ENCODE results near the gene NUDCD3.

Gene NUDCD3

DNA sequence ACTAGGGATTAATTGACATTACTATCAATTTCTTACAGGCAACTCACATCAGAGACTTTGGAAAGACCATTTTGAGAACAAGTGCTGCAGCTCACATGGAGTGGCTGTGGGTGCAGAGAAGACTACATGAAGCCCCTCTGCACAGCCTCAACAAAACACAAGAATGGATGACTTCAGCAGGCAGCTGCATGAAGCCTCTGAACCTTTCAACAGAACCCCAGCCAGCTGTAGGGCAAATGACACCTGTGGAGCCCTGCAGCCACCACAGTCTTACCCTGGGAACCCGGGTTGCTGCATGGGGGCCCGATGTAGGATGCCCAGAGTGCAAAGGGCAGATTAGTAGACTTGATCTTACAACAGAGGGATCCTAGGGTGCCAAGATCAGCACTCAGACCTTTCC lies 103.1 kb downstream of the NUDCD3 start:
- Histone ChIP-seq H3K4me1 (ENCODE audit: control insufficient read depth, insufficient read depth, low read length) (no peaks in the 10 kb centered on the region), H3K9ac (ENCODE audit: low read depth, low read length) (no peak overlapping the region), H3K36me3 (ENCODE audit: control insufficient read depth, insufficient read depth, low read length) (peaks cover 70% of the 10 kb centered on the region), H3K9me3 (ENCODE audit: control insufficient read depth, insufficient read depth, low read length) (no peaks in the 10 kb centered on the region), H3K4me3 (ENCODE audit: low read depth, low read length) (no peak overlapping the region), H3K27ac (ENCODE audit: low read depth, low read length) (no peak overlapping the region), H3K27me3 (ENCODE audit: control insufficient read depth, insufficient read depth, low read length) (no peaks in the 10 kb centered on the region)

DNA sequence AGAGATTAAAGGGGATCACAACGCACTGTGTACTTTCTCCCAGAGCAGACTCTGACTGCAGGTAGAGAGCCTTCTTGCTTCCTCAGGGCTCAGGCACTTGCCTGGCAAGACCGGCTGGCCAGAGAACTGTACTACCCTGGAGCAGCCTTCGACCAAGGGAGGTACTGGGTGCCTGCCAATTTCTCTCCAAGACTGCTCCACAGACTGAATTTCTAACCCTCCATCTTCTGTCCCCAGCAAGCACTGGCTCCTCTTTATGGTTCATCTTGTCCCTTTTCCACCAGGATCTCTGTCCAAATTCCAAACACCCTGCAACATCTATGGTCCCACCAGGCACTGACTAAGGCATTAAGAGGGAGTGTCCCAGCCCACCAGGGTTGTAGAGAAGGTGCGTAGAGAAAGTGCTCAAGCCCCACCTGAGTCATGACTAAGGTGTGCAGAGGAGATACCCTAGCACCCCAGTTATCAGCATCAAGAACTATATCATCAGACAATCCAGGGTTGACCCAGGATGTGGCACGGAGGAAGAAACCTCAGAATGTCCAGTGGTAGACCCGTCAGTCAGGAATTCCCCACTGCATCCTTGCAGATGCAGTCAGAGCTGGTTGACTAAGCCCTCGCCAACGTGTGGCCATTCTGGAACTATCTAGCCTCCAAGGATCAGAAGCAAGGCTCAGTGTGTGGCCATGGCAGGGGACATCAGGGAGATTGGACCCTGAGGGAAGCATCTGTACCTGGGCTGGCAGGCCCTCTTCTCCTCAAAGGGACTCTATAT lies 104.1 kb downstream of the NUDCD3 start:
- Histone ChIP-seq H3K36me3 (ENCODE audit: control insufficient read depth, insufficient read depth, low read length) (peaks cover 60% of the 10 kb centered on the region), H3K27ac (ENCODE audit: low read depth, low read length) (no peak overlapping the region), H3K9ac (ENCODE audit: low read depth, low read length) (no peak overlapping the region), H3K4me3 (ENCODE audit: low read depth, low read length) (no peak overlapping the region), H3K4me1 (ENCODE audit: control insufficient read depth, insufficient read depth, low read length) (no peaks in the 10 kb centered on the region), H3K27me3 (ENCODE audit: control insufficient read depth, insufficient read depth, low read length) (no peaks in the 10 kb centered on the region), H3K9me3 (ENCODE audit: control insufficient read depth, insufficient read depth, low read length) (no peaks in the 10 kb centered on the region)

DNA sequence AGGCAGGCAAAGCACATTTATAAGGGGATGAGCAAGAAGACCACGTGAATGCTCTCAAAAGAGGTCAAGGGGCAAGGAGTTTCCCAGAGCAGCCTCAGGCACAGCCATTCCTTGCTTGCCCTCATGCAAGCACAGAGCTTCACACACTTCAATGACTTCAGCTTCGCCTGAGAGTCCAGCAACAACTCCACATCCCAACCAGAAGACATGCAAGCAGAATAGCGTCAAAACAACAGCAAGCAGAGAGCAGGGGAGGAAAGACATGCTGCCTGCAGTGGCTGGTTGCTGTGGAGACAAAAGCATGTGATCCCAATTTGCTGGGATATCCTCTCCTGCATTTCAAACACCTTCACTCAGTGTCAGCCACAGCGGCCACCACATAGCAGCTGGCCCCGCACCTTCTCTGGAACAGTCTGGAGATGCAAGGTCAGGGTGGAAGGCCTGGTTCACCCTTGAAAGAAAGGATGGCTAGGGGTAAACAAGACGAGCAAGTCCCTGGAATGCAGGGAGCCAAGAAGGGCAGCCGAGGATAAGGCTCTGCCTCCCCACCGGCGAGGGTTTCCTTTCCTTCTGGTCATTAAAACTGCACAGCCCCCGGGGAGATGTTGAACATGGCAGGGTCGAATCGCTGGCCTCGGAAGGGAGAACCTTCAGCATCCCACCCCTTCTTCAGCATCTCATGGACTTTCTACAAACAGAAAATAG lies 104.9 kb downstream of the NUDCD3 start:
- peaks cover 53% of the 10 kb centered on the region for H3K36me3 ChIP-seq (ENCODE audit: control insufficient read depth, insufficient read depth, low read length)
- no peaks in the 10 kb centered on the region for H3K9me3 ChIP-seq (ENCODE audit: control insufficient read depth, insufficient read depth, low read length)
- no peak overlapping the region for H3K9ac ChIP-seq (ENCODE audit: low read depth, low read length)
- H3K4me1 ChIP-seq (ENCODE audit: control insufficient read depth, insufficient read depth, low read length): no peaks in the 10 kb centered on the region
- H3K27ac ChIP-seq (ENCODE audit: low read depth, low read length): no peak overlapping the region
- no peak overlapping the region for H3K4me3 ChIP-seq (ENCODE audit: low read depth, low read length)
- no peaks in the 10 kb centered on the region for H3K27me3 ChIP-seq (ENCODE audit: control insufficient read depth, insufficient read depth, low read length)

DNA sequence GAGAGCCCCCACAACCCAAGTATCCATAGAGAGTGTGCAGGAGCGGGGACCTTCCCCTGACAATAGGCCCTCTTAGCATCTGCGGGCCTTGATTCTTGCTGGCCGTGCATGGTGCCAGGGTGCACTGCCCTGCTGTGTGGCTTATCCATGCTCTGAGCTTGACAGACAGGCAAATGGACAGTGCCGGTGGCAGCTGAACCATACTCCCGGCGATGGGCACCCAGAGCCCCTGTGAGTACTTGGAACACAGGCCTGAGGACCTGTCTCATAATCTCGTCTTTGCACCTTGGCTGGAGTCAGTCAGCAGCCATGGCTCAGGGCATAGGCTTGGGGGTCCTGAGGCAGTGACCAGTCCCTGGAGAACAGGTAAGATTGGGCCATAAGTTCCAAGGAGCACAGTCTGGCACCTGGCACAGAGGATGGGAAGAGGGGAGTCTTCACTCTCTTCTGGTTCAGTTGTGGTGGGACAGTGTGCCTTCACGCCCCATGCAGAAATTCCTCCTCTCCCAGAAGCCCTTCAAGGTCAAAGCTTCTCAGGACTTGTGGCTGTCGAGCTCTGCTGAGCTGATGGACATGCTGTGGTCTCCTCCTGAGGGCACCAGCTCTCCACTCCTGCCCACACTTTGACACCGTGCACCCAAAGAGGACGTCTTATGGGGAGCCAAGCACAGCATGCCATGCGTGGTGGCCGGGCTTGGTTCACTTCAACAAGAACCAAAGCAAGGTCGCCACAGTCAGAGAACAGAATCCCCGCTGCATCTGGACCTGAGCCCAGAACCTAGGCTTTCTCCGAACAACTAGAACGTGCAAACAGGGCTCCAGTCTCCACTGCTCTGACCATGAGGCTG lies 105.6 kb downstream of the NUDCD3 start:
- no peak overlapping the region for H3K9ac ChIP-seq (ENCODE audit: low read depth, low read length)
- no peak overlapping the region for H3K27ac ChIP-seq (ENCODE audit: low read depth, low read length)
- no peaks in the 10 kb centered on the region for H3K4me1 ChIP-seq (ENCODE audit: control insufficient read depth, insufficient read depth, low read length)
- peaks cover 49% of the 10 kb centered on the region for H3K36me3 ChIP-seq (ENCODE audit: control insufficient read depth, insufficient read depth, low read length)
- no peaks in the 10 kb centered on the region for H3K9me3 ChIP-seq (ENCODE audit: control insufficient read depth, insufficient read depth, low read length)
- H3K4me3 ChIP-seq (ENCODE audit: low read depth, low read length): no peak overlapping the region
- no peaks in the 10 kb centered on the region for H3K27me3 ChIP-seq (ENCODE audit: control insufficient read depth, insufficient read depth, low read length)

DNA sequence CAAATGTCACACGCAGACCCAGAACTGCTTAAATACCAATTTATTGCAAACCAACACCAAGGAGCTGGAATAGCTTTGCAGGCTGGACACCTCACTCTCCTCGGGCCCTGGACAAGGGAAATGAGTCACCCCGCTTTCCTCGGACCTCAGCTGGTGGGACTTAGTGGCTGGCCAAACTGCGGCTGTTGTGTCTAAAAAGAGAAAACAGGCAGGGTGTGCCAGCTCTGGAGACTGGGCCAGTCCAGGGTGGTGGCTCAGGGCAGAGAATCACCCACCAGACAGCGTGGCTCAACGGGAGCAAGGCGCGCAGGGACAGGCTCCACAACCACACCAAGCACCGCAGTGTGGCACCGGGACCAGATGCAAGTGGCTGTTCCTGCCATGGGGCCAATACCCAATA lies 106.9 kb downstream of the NUDCD3 start:
- no peak overlapping the region for H3K27ac ChIP-seq (ENCODE audit: low read depth, low read length)
- H3K4me3 ChIP-seq (ENCODE audit: low read depth, low read length): no peak overlapping the region
- H3K4me1 ChIP-seq (ENCODE audit: control insufficient read depth, insufficient read depth, low read length): no peaks in the 10 kb centered on the region
- peaks cover 36% of the 10 kb centered on the region for H3K36me3 ChIP-seq (ENCODE audit: control insufficient read depth, insufficient read depth, low read length)
- H3K9ac ChIP-seq (ENCODE audit: low read depth, low read length): no peak overlapping the region
- H3K27me3 ChIP-seq (ENCODE audit: control insufficient read depth, insufficient read depth, low read length): no peaks in the 10 kb centered on the region
- H3K9me3 ChIP-seq (ENCODE audit: control insufficient read depth, insufficient read depth, low read length): no peaks in the 10 kb centered on the region

DNA sequence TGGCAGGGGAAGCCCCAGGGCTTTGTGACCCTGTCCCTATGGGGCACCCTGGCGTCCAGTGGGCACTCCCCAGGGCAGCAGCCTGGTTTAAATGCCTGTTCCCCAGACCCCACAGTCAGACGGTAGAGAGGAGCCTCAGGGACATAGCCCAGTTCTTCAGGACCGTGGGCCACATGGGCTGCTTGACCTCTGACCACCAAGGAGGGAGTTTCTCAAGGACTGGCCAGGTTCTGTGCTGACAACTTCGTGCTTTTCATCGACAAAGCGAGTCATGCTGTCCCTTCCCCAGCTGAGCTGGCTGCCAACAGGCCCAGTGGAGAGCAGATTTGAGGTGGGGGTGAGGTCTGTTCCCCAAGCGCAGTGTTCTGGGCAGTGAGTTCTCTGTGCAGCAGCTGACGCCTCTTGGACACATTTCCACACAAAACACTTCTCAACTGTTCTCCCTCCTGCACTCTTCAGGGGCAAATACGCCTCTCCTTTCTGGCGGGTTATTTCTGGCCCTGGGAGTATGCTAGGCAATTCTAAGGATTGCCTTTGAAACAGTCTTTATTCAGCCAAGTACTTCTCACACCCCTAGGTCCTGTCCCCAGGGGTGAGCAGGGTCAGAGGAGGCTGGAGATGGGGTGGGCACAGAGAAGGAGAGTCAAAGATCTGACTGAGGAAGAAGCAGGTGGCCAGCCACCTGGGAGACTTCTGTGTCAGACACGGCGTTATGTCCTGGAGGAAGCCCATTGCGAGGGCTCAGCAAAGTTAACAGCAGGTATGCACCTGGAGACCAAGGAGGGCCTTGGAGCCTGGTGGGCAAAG lies 107.8 kb downstream of the NUDCD3 start:
- H3K27ac ChIP-seq (ENCODE audit: low read depth, low read length): no peak overlapping the region
- no peaks in the 10 kb centered on the region for H3K4me1 ChIP-seq (ENCODE audit: control insufficient read depth, insufficient read depth, low read length)
- peaks cover 30% of the 10 kb centered on the region for H3K36me3 ChIP-seq (ENCODE audit: control insufficient read depth, insufficient read depth, low read length)
- H3K9me3 ChIP-seq (ENCODE audit: control insufficient read depth, insufficient read depth, low read length): no peaks in the 10 kb centered on the region
- no peaks in the 10 kb centered on the region for H3K27me3 ChIP-seq (ENCODE audit: control insufficient read depth, insufficient read depth, low read length)
- H3K9ac ChIP-seq (ENCODE audit: low read depth, low read length): no peak overlapping the region
- H3K4me3 ChIP-seq (ENCODE audit: low read depth, low read length): no peak overlapping the region

DNA sequence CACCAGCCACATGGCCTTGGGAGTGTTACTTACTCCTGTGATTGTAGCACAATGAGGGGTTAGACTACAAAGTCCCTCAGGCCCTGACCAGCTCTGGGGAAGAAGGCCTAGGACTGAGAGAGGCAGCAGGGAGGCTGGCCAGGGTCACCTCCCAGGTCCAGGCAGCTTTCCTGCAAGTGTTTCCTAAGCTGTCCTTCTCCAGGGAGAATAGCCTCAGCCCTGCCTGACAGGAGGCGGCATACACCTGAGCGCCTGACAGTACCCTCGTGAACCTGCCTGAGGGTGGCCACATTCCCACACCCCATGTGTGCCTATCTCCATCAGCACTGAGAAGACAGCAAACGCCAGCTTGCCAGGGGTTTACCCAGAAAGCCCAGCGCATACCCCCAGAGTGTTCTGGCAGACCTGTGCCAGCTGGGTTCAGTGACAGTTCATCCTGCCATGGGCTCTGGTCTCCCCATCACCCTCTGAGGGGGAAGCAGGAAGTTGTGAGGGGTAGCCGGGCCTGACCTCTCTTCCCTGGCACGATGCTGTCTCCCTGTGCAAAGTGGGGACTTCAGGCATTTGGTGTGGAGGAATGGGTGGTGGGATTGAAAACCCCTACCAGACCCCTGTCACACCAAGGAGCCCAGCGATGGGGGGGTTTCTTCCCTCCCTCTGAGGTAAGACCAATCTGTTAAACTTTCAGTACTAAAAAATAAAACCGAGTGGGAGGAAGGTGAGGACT lies 108.8 kb downstream of the NUDCD3 start:
- Histone ChIP-seq H3K27me3 (ENCODE audit: control insufficient read depth, insufficient read depth, low read length) (no peaks in the 10 kb centered on the region), H3K9ac (ENCODE audit: low read depth, low read length) (no peak overlapping the region), H3K9me3 (ENCODE audit: control insufficient read depth, insufficient read depth, low read length) (no peaks in the 10 kb centered on the region), H3K4me3 (ENCODE audit: low read depth, low read length) (no peak overlapping the region), H3K36me3 (ENCODE audit: control insufficient read depth, insufficient read depth, low read length) (peaks cover 23% of the 10 kb centered on the region), H3K27ac (ENCODE audit: low read depth, low read length) (no peak overlapping the region), H3K4me1 (ENCODE audit: control insufficient read depth, insufficient read depth, low read length) (no peaks in the 10 kb centered on the region)

DNA sequence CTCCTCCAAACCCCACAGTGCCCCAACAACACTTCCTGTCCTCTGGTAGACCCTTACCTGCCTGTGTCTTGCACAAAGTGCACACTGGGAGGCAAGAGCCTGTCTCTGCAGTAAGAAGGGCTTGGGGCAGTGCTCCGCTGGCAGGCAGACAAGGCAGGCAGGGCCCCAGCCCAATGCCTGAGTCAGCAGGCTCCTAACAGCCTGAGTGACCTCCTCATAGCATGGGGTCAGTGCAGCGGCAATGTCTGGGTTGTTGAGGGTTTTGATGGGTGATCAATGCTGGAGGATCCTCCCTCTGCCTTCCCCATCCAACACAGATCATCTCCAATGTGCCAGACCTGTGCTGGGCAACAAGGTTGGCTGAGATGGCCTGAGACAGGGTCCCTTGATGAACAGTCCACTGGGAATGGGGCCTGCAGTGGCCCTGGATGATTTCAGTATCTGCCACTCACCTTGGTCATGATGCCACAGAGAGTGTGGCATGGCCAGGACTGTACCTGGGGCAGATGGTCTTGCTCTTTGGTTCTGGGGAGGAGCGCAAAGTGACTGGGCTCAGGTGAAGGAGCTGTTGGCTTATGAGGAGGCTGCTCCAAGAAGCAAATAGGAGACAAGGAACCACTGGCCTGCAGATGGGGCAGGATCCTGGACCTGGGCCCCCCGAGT lies 109.5 kb downstream of the NUDCD3 start:
- Histone ChIP-seq H3K4me1 (ENCODE audit: control insufficient read depth, insufficient read depth, low read length) (no peaks in the 10 kb centered on the region), H3K27ac (ENCODE audit: low read depth, low read length) (no peak overlapping the region), H3K4me3 (ENCODE audit: low read depth, low read length) (no peak overlapping the region)

DNA sequence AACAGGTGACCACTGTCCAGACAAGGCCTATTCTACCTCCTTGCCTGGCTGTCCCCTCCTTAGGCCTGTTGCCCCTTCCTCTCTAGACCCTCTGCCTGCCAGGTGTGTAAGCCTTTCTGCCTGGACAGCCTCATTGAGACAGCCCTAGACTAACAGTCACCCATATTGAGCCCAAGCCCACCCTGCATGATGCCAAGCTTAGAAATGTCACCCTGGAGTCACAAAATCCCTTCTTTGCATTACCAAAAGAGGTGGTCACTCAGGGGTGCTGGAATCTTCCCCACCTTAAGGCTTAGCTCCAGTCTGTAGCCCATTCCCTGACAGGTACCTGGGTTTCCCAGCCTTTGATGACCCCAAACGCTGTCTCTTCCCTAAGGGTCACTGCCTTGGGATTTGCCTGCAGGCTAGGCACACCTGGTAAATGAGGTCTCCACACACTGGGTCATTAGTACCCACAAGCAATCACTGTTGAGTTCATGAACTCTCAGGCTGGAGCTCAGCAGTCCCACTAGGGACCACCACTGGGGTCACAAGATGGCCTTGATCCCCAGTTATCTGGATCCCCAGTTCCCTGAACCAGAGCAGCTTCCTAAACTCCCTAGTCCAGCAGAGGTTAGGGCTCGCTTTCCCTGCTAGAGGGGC lies 110.1 kb downstream of the NUDCD3 start:
- Histone ChIP-seq H3K36me3 (ENCODE audit: control insufficient read depth, insufficient read depth, low read length) (peaks cover 10% of the 10 kb centered on the region), H3K9me3 (ENCODE audit: control insufficient read depth, insufficient read depth, low read length) (no peaks in the 10 kb centered on the region), H3K4me1 (ENCODE audit: control insufficient read depth, insufficient read depth, low read length) (no peaks in the 10 kb centered on the region), H3K27me3 (ENCODE audit: control insufficient read depth, insufficient read depth, low read length) (no peaks in the 10 kb centered on the region), H3K4me3 (ENCODE audit: low read depth, low read length) (no peak overlapping the region), H3K27ac (ENCODE audit: low read depth, low read length) (no peak overlapping the region), H3K9ac (ENCODE audit: low read depth, low read length) (no peak overlapping the region)

More for the DNA sequence above, 109.5 kb downstream of the NUDCD3 start:
- no peaks in the 10 kb centered on the region for H3K27me3 ChIP-seq (ENCODE audit: control insufficient read depth, insufficient read depth, low read length)
- H3K36me3 ChIP-seq (ENCODE audit: control insufficient read depth, insufficient read depth, low read length): peaks cover 16% of the 10 kb centered on the region
- H3K9ac ChIP-seq (ENCODE audit: low read depth, low read length): no peak overlapping the region
- H3K9me3 ChIP-seq (ENCODE audit: control insufficient read depth, insufficient read depth, low read length): no peaks in the 10 kb centered on the region
